Adrenal gland (tissue), 12 donors: ENCODE data around the gene ZMYM5. TPM values are rescaled to one million over a fixed set of nuclear protein-coding genes. Genes with fewer than 3 reads are reported as not detected.

Experiments used
- DNase-seq, 7 donors: peaks; one replicate each; pipeline ENCODE4 v3.0.0-alpha.2; 2019 to 2020
- H3K27ac ChIP-seq, 5 donors: fragments of 200-600 bp; sonication (generic) in 4 of 5; 1 replicate in 3 of 5; 2 replicates in 2 of 5; pipeline versions ENCODE4 v1.5.1 to v1.8.0; 2016 to 2020; ENCODE audit warnings: mild to moderate bottlenecking in 1 of 5
- H3K27me3 ChIP-seq: fragments of 200-600 bp; 2 replicates; pipeline ENCODE4 v1.8.0; 2021
- H3K36me3 ChIP-seq, 2 donors: fragments of 200-600 bp; replicated peaks in 1 of 2; 1 replicate in 1 of 2; 2 replicates in 1 of 2; pipeline versions ENCODE4 v1.5.1 to v1.8.0; 2018 to 2022
- H3K4me1 ChIP-seq, 2 donors: fragments of 200-600 bp; replicated peaks in 1 of 2; 1 replicate in 1 of 2; 2 replicates in 1 of 2; pipeline versions ENCODE4 v1.5.1 to v1.8.0; 2018 to 2021
- H3K4me3 ChIP-seq, 4 donors: fragments of 200-600 bp; sonication (generic) in 3 of 4; one replicate each; pipeline ENCODE4 v1.5.1; 2016 to 2018
- H3K9me3 ChIP-seq, 3 donors: fragments of 200-600 bp; sonication (generic) in 1 of 3; replicated peaks in 1 of 3; 1 replicate in 2 of 3; 2 replicates in 1 of 3; pipeline versions ENCODE4 v1.5.1 to v1.8.0; 2016 to 2021
- CTCF ChIP-seq, 6 experiments: fragments of 450-650 bp in 4 of 6; fragments of 200-600 bp in 2 of 6; sonication (generic) in 1 of 6; IDR thresholded peaks; 1 replicate in 5 of 6; 2 replicates in 1 of 6; pipeline versions ENCODE4 v1.5.1 to v1.8.0; 2016 to 2021; ENCODE audit warnings: antibody characterized with exemption in 6 of 6, mild to moderate bottlenecking in 2 of 6, moderate library complexity in 1 of 6
- POLR2A ChIP-seq, 2 donors: fragments of 450-650 bp; IDR thresholded peaks; one replicate each; pipeline ENCODE4 v1.6.1; 2017; ENCODE audit warnings: antibody characterized with exemption in 2 of 2, mild to moderate bottlenecking in 2 of 2, moderate library complexity in 1 of 2
- WGBS, 4 donors: extraction: QIAGEN DNeasy Blood & Tissue Kit in 2 of 4; methylation state at CpG; one replicate each; pipeline versions ENCODE4 v1.1.5 to v1.1.7; 2013 to 2017; 5-methylcytosine and 5-hydroxymethylcytosine counted together
- intact Hi-C, 2 donors: fragments of 100-400 bp; cut with DNase I; formaldehyde crosslinking; loops; one replicate each; pipeline versions ENCODE4 v1.14.1 to v1.15.0; 2022 to 2023
- polyA plus RNA-seq, 3 donors: library from polyadenylated mRNA; stranded (reverse); fragments of 200-250 nt in 2 of 3; fragments of 350-450 nt in 1 of 3; fragmentation: Illumina TruSeq in 1 of 3; extraction: RNeasy Lipid Tissue Mini Kit (QIAGEN cat#74804) in 1 of 3; gene quantifications; one replicate each; pipeline ENCODE4 v1.2.3, GENCODE V29; 2013 to 2014
- total RNA-seq, 9 donors: library from RNA; depleted of rRNA in 4 of 9; stranded (reverse); fragments of >200 nt in 4 of 9; fragments of 120-200 nt in 1 of 9; fragmentation: NEBNext Ultra II Directional in 1 of 9; extraction: Animal tissue kit (Norgen Biotek cat#: 25700) in 1 of 9; gene quantifications; one replicate each; pipeline versions ENCODE4 v1.1.0 to v1.2.4, GENCODE V29; 2013 to 2023
- donor health status: healthy with polysubstance abuse.
- donor health status: Bipolar disorder and iron deficiency.
- donor health status: DM: yes; HTN: yes; CAD: no.
- donor health status: DM: no; HTN: no; CAD: no.
- donor health status: DM: no; HTN: no; CAD: no.
- donor health status: DM: yes; HTN: yes; CAD: no.

The ZMYM5 gene
- total and polyA plus RNA-seq, 12 donors = 6.9 to 24.7 (median 13.4) TPM

- intact Hi-C loops = loop anchor here in 1 of 2 donors (5.0 kb wide), 1 partner anchor 83 kb away; the partner anchor contains the start of gene PSPC1
- H3K9me3 ChIP-seq = no peaks in the 10 kb centered on the region
- 12 to 17% (median 13%) methylated on average over 20 to 26 of the region's 26 CpGs for WGBS, 4 donors
- H3K4me1 ChIP-seq = peaks cover 19 to 20% of the 10 kb centered on the region in 2 donors
- no peaks in the 10 kb centered on the region for H3K36me3 ChIP-seq
- TF ChIP-seq POLR2A (IDR thresholded peaks at IDR 0.05) (no peak), CTCF (IDR thresholded peaks at IDR 0.05) (peak; percentile 55 to 86 (median 72))
- H3K27ac ChIP-seq = peak overlapping the region; percentile 95 to 99 (median 97)
- DNase-seq = peak; percentile 67 to 87 (median 75)
- no peaks in the 10 kb centered on the region for H3K27me3 ChIP-seq
- peak overlapping the region; percentile 39 to 82 (median 63) for H3K4me3 ChIP-seq
These were observed 1.4 kb upstream of the ZMYM5 start for GRCh38 chr13:19864746-19865309.

- Histone ChIP-seq H3K4me3 (peak overlapping the region; percentile 39 to 82 (median 63)), H3K4me1 (peaks cover 19 to 20% of the 10 kb centered on the region in 2 donors), H3K36me3 (no peaks in the 10 kb centered on the region), H3K27me3 (no peaks in the 10 kb centered on the region), H3K27ac (peak overlapping the region; percentile 95 to 99 (median 97)), H3K9me3 (no peaks in the 10 kb centered on the region)
- 0 to 3% (median 1%) methylated on average over 1 to 54 of the region's 54 CpGs for WGBS, 4 donors
- TF ChIP-seq POLR2A (IDR thresholded peaks at IDR 0.05) (peak in 1 of 2 donors; percentile 16), CTCF (IDR thresholded peaks at IDR 0.05) (no peak)
- DNase-seq = peak; percentile 61 to 83 (median 73)
- intact Hi-C loops = loop anchor here in 1 of 2 donors (5.0 kb wide), 1 partner anchor 82 kb away; the partner anchor contains the start of gene PSPC1
These were observed 736 bp upstream of the ZMYM5 start for GRCh38 chr13:19864024-19864745.

- H3K4me3 ChIP-seq = peak overlapping the region; percentile 76 to 98 (median 83)
- H3K27me3 ChIP-seq = no peaks in the 10 kb centered on the region
- no peaks in the 10 kb centered on the region for H3K36me3 ChIP-seq
- H3K9me3 ChIP-seq = no peaks in the 10 kb centered on the region
- WGBS, 4 donors = 0 to 1% (median 0%) methylated on average over 10 to 59 of the region's 66 CpGs
- peak; percentile 20 to 62 (median 39) for DNase-seq
- peaks cover 19 to 20% of the 10 kb centered on the region in 2 donors for H3K4me1 ChIP-seq
- intact Hi-C loops = loop anchor here in 1 of 2 donors (5.0 kb wide), 1 partner anchor 80 kb away; the partner anchor contains the start of gene PSPC1
- peak overlapping the region; percentile 57 to 99 (median 97) for H3K27ac ChIP-seq
- TF ChIP-seq POLR2A (IDR thresholded peaks at IDR 0.05) (no peak), CTCF (IDR thresholded peaks at IDR 0.05) (no peak)
These were observed 752 bp downstream of the ZMYM5 start for GRCh38 chr13:19862481-19863313.
